ENCODE measurements around the gene MED15.

DNA sequence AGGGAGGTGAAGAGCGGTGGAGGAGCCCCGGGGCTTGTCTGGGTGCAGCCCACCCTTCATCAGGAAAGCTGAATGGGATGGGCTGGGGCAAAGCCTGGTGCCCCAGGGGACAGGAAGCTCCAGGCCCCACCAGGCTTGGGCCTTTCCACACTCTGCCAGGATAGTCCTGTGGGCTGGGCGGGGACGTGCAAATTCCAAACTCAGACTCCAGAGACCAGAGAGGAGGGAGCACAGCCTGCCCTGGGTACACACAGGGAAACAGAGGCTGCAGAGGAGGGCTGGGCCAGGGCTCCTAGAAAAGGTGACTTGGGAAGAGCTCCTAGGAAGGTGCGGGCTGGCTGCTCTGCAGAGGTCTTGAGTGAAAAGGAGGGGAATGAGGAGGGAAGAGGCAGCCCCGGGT lies 124.7 kb downstream of the MED15 start:
- TF ChIP-seq, protein P1, sequence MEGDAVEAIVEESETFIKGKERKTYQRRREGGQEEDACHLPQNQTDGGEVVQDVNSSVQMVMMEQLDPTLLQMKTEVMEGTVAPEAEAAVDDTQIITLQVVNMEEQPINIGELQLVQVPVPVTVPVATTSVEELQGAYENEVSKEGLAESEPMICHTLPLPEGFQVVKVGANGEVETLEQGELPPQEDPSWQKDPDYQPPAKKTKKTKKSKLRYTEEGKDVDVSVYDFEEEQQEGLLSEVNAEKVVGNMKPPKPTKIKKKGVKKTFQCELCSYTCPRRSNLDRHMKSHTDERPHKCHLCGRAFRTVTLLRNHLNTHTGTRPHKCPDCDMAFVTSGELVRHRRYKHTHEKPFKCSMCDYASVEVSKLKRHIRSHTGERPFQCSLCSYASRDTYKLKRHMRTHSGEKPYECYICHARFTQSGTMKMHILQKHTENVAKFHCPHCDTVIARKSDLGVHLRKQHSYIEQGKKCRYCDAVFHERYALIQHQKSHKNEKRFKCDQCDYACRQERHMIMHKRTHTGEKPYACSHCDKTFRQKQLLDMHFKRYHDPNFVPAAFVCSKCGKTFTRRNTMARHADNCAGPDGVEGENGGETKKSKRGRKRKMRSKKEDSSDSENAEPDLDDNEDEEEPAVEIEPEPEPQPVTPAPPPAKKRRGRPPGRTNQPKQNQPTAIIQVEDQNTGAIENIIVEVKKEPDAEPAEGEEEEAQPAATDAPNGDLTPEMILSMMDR (IDR thresholded peaks at IDR 0.05) = no peak
- TF ChIP-seq POLR2AphosphoS5 (IDR thresholded peaks at IDR 0.05) = no peak
- no peak for TF ChIP-seq POLR2A (IDR thresholded peaks at IDR 0.05)

All from sigmoid colon (tissue), 4 donors.